OCI-M1 (cell line): ENCODE measurements around the gene TBC1D1.

ENCODE experiments used
- DNase-seq: peaks from one replicate; lab custom pipeline; 2025; lab: John Stamatoyannopoulos, UW

TBC1D1 gene

DNA sequence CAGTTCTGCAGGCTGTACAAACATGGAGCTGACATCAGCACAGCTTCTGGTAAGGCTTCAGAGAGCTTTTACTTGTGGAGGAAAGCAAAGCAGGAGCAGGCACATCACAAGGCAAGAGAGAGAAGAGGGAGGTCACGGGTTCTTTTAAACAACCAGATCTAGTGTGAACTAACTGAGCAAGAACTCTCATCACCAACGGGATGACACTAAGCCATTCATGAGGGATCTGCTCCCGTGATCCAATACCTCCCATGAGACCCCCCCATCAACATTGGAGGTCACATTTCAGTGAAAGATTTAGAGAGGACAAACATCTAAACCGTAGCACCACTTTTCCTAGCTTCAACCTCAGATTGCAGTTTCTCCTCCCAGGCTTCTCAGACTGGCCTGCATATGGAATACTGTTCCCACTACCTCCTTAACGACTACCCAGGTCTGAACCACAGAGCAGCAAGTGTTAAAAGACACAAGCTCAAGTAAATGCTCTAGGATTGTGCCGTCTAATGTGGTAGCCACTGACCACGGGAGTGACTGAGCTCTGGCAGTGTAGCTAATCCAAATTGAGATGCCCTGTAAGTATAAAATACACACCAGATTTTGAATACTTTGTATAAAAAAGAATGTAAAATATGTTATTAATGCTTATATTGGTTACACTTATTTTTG is 262.0 kb downstream of the TBC1D1 start:
- DNase-seq: no peak

- DNase-seq: peak; percentile 8
These were observed 262.5 kb downstream of the TBC1D1 start for GRCh38 chr4:38153387-38153760.

GRCh38 chr4:38154252-38154651 is 263.4 kb downstream of the TBC1D1 start:
- DNase-seq: no peak

- DNase-seq: peak; percentile 24
These were observed 264.1 kb downstream of the TBC1D1 start for GRCh38 chr4:38154681-38155588.

DNA sequence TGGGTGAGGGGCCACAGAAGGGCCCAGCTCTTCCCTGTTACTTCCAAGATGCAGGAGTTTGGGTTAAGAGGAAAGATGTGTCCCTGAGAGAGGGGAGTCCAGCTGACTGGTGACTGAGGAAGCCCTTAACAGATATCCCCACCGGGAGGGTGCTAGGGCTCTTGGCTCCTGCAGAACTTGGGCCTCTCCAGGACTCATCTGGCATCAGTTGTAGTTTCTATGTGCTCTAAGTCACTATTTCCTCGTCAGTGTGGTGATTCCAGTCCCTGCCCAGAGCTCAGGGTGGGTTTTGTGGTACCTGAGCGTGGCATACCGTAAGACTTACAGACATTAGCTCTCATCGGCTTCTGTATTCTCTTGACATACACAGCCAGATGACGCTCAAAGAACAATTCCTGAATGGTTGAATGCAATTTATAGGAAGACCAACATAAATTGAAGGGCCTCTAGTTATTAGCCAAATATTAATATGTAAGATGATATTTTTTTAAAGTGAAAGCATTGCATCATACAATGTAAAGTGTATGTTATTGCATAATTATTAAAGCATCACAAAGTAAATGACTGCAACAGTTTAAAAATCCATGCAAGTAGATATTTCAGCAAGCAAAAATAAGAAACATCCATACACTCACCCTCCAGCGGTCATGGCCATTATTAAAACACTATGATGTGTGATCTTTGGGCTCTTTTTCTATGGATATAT is 264.9 kb downstream of the TBC1D1 start:
- no peak for DNase-seq

- DNase-seq: peak; percentile 25
These were observed 266.7 kb downstream of the TBC1D1 start for GRCh38 chr4:38157592-38157991.

DNA sequence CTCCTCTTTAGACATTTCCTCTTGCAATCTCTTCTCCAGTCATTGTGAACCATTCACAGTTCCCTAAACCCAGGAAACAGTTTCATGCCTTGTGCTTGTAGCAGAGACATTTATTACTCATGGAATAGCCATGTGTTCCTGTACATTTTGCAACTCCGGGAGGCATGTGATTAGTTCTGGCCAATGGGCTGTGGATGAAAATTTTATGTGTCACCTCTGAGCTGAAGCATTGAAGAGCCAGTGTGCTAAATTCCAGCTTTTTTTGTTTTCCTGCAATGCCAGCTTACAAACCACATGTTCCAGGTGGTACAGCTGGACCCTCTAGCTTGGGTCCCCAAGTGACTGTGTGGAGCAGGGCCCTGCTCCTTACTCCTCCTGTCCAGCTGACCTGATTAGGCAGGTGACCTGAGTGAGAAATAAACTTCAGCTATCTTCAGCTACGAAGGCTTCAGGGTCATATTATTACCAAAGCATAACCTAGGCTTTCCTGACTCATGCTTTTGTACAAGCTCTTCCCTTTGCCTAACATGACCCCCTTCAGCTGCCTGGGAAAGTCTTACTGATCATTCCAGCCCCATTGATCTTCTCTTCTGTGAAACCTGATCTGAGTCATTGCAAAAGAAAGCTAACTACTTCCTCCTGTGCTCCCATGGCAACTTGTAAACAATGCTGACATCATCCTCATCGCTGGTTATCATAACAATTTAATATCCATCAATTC is 269.8 kb downstream of the TBC1D1 start:
- peak; percentile 71 for DNase-seq

DNA sequence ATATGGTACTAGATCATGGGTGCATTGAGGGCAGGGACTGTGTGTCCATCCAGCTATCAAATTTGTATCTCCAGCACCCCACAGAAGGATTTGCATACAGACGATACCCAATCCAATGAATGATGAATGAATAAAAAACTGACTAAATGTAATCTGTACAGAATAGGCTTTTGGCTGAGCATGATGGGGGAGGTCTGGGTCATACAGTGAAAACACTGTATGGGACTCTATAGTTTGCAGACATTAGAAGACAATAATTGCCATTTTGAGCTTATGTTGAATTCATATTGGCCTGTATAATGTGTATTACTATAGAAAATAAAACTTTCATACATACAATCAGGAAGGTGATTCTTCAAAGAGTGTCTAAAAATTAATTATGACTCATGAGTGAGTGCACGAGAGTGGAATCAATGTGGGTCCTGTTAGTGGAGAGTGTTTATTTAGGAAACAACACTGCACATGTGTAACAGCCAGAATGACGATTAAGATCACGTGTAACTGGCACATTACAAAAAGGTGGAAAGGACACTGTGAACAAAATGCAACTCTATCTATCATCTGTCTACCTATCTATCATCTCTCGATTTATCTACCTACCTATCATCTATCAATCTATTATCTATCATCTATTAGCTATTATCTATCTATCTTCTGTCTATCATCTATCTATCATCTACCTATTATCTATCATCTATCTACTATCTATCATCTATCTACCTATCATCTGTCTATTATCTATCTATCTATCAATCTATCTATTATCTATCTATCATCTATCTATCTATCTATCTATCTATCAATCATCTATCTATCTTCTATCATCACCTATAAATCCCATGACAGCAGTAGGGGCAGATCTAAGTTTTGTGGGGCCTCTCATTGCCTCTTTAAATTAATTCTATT is 270.6 kb downstream of the TBC1D1 start:
- DNase-seq: no peak

DNA sequence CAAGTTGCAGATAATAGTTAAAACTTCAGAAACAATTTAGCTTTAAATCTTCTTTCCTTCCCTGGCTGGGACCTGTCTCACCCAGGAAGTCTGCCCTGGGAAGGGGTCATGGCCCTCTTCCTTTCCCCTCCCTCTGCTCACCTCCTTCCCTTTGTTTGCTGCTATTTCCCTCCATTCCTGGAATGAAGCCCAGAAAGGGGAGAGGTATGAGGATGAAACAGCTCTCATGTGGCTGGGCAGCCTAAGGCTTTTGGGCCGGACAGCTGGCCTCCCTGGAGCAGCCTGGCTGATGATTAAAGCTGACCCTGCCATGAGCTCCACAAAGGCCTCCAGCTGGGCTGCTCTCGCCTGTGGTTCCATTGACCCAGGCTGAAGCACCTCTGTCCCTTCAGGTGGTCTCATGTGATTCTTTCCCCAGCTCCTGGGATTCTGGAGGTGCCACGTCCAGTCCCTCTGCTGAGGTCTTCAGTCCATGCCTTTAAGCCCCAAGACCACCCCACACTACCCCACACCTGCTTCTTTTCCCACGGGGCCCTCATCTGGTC is 271.4 kb downstream of the TBC1D1 start:
- no peak for DNase-seq

GRCh38 chr4:38163216-38164006 is 272.5 kb downstream of the TBC1D1 start:
- no peak for DNase-seq

DNA sequence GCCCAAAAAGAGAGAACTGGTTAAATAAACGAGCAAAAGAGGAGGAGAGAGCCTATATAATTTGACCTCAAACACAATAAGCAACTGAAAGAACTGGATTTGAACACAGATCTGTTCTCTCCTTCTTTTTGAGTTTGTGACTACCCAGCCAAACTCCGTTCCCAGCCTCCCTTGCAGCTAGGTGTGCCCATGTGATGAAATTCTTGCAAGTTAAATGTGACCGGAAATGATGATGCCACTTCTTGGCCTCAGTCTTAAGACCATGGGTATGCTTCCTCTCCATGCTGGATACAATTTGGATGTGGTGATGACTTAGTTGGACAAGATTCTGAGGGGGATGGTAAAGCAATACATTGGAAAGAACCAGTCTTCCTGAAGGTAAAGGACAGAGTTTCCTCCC is 273.5 kb downstream of the TBC1D1 start:
- no peak for DNase-seq

GRCh38 chr4:38166082-38166481 is 275.2 kb downstream of the TBC1D1 start:
- peak; percentile 26 for DNase-seq

GRCh38 chr4:38166768-38167167 is 275.9 kb downstream of the TBC1D1 start:
- no peak for DNase-seq

DNA sequence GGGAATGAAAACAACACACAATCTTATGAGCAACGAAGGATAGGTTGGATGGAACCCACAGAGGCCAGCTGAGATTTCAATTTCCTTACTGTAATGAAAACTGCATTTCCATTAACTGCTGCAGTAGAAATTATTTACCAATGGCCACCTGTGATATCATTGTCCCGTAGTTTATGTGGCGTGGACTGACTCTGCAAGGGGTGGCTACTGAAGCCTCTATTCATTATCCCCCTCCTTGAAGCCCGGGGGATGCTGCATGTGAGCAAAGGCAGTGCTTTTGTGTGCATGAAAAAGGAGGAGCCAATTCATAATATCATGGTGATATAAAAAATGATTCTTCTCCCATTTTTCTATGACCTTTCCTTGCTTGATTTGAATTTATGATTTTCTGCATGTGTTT is 277.1 kb downstream of the TBC1D1 start:
- DNase-seq: no peak

- peak; percentile 23 for DNase-seq
These were observed 278.6 kb downstream of the TBC1D1 start for GRCh38 chr4:38169524-38169923.

DNA sequence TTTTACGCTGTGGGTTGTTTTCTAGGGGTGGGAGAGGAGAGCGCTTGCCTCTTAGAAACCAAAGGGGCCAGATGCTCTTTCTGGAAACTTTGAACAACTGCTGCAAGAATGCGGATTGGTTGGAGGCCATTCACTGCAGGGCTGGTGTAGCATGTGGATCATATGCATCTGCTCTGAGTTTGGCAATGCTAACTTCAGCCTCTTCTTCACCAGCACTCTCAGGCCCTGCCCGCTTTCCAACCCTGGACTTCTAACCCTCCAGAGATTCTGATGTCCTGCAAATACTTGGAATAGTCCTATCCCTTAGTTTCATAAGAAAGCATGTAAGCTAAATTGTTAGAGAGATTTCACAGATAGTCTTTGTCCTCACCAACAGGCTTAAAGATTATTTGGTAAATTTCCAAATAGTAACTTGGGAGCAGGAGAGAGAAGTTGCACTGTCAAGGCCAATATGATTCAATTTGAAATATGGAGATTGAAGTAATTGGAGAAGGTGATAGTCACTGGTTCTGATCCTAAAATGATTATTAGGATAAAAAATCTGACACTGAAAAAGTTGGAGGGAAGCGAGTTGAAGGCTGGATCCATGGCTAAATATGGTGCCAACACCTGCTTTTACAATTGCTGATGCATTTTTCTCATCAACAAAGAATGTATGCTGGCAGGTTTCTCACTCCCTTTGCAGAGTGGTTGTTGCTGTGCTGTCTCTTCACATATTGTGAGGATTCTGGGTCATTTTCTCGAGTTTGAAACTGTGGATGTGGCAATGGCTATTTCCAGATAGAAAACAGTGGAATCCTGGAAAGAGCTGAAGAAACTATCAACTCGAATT is 279.7 kb downstream of the TBC1D1 start:
- DNase-seq: no peak

GRCh38 chr4:38172078-38172477 is 281.2 kb downstream of the TBC1D1 start:
- no peak for DNase-seq

DNA sequence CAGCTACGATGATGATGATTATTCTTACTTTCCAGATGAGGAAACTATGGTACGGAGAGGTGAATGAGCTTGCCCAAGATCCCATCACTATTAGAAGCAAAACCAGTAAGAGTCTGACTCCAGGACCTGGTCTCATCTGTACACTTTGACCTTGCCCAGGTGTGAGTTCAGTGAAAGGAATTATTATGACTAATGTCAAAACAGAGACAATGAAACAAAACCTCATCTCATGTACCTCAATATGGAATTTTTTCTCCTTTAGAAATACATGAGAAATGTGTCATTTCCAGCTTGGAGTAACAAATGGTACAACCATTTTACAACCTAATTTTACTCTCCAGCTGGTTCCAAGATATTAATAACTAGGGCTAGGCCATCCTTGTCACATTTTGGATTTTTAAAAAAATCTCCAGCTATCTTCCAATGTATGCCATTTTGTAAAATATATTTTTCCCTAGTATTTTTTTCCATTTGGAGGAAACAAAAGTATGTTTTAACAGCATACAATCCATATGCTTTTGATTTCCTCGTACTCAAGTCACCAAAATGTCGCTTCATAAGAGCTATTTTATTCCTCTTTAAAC is 283.1 kb downstream of the TBC1D1 start:
- no peak for DNase-seq

- DNase-seq: no peak
These were observed 283.9 kb downstream of the TBC1D1 start for GRCh38 chr4:38174801-38175200.
